ENCODE data around the gene INPP5D. TPM values are rescaled to one million over a fixed set of nuclear protein-coding genes. Genes with fewer than 3 reads are reported as not detected.

INPP5D gene
- total and polyA plus RNA-seq, 4 donors, result 7.6 to 26.1 (median 25.3) TPM

- DNase-seq (no peak), ATAC-seq (ENCODE audit: insufficient read depth, low FRiP score) (no peak)
- peaks cover 0 to 4% (median 0%) of the 10 kb centered on the region in 4 donors for H3K36me3 ChIP-seq (ENCODE audit: control insufficient read depth in 4 of 4, insufficient read depth in 4 of 4, low read length in 4 of 4)
- H3K27me3 ChIP-seq (ENCODE audit: control insufficient read depth in 3 of 3, insufficient read depth in 3 of 3, low read length in 2 of 3), result no peaks in the 10 kb centered on the region
- H3K4me1 ChIP-seq (ENCODE audit: control insufficient read depth in 5 of 5, insufficient read depth in 5 of 5, low read length in 5 of 5), result peaks cover 0 to 6% (median 2%) of the 10 kb centered on the region in 5 donors
- no peak overlapping the region for H3K27ac ChIP-seq (ENCODE audit: low read depth in 1 of 2, low read length in 1 of 2)
- TF ChIP-seq CTCF (IDR thresholded peaks at IDR 0.05; ENCODE audit: control extremely low read depth, extremely low read depth), result no peak
- H3K9ac ChIP-seq (ENCODE audit: insufficient read depth in 1 of 2, low read length in 2 of 2), result no peak overlapping the region
- 68 to 82% methylated on average over 14 of the region's 14 CpGs for WGBS, 2 donors
- peaks cover 0 to 2% (median 0%) of the 10 kb centered on the region in 4 donors for H3K9me3 ChIP-seq (ENCODE audit: control insufficient read depth in 4 of 4, insufficient read depth in 3 of 4, low read length in 3 of 4)
- H3K4me3 ChIP-seq, result no peak overlapping the region
Observed at GRCh38 chr2:233178994-233179847, 119.1 kb downstream of the INPP5D start.

GRCh38 chr2:233179848-233180366 is 119.8 kb downstream of the INPP5D start:
- WGBS, 2 donors, result 86 to 93% methylated on average over 5 of the region's 5 CpGs
- no peak for TF ChIP-seq CTCF (IDR thresholded peaks at IDR 0.05; ENCODE audit: control extremely low read depth, extremely low read depth)
- Histone ChIP-seq H3K27ac (ENCODE audit: low read depth in 1 of 2, low read length in 1 of 2) (no peak overlapping the region), H3K27me3 (ENCODE audit: control insufficient read depth in 3 of 3, insufficient read depth in 3 of 3, low read length in 2 of 3) (no peaks in the 10 kb centered on the region), H3K4me3 (no peak overlapping the region), H3K36me3 (ENCODE audit: control insufficient read depth in 4 of 4, insufficient read depth in 4 of 4, low read length in 4 of 4) (peaks cover 0 to 8% (median 0%) of the 10 kb centered on the region in 4 donors), H3K9ac (ENCODE audit: insufficient read depth in 1 of 2, low read length in 2 of 2) (no peak overlapping the region), H3K9me3 (ENCODE audit: control insufficient read depth in 4 of 4, insufficient read depth in 3 of 4, low read length in 3 of 4) (peaks cover 0 to 2% (median 0%) of the 10 kb centered on the region in 4 donors), H3K4me1 (ENCODE audit: control insufficient read depth in 5 of 5, insufficient read depth in 5 of 5, low read length in 5 of 5) (peaks cover 0 to 10% (median 6%) of the 10 kb centered on the region in 5 donors)
- no peak for ATAC-seq (ENCODE audit: insufficient read depth, low FRiP score)
- DNase-seq, result no peak

GRCh38 chr2:233183869-233184418 is 123.8 kb downstream of the INPP5D start:
- no peak for DNase-seq
- Histone ChIP-seq H3K36me3 (ENCODE audit: control insufficient read depth in 4 of 4, insufficient read depth in 4 of 4, low read length in 4 of 4) (peaks cover 0 to 14% (median 0%) of the 10 kb centered on the region in 4 donors), H3K4me3 (no peak overlapping the region), H3K27ac (ENCODE audit: low read depth in 1 of 2, low read length in 1 of 2) (no peak overlapping the region), H3K9ac (ENCODE audit: insufficient read depth in 1 of 2, low read length in 2 of 2) (no peak overlapping the region), H3K9me3 (ENCODE audit: control insufficient read depth in 4 of 4, insufficient read depth in 3 of 4, low read length in 3 of 4) (peaks cover 0 to under 1% (median 0%) of the 10 kb centered on the region in 4 donors), H3K4me1 (ENCODE audit: control insufficient read depth in 5 of 5, insufficient read depth in 5 of 5, low read length in 5 of 5) (peaks cover 0 to 17% (median 8%) of the 10 kb centered on the region in 5 donors), H3K27me3 (ENCODE audit: control insufficient read depth in 3 of 3, insufficient read depth in 3 of 3, low read length in 2 of 3) (no peaks in the 10 kb centered on the region)
- ATAC-seq (ENCODE audit: insufficient read depth, low FRiP score), result no peak
- WGBS, 2 donors, result 78 to 91% methylated on average over 9 of the region's 9 CpGs
- TF ChIP-seq CTCF (IDR thresholded peaks at IDR 0.05; ENCODE audit: control extremely low read depth, extremely low read depth), result no peak

Data from lung (tissue), 12 donors.